HG03103 (cell line): ENCODE data around the gene ANKRD34B.
"Not testable (repeated sequence)": the region's sequence is repeated elsewhere in the genome, so short reads cannot be mapped to it uniquely, and the experiment has no call there.

Experiments
- ATAC-seq: cut with Tn5 transposase; IDR thresholded peaks from one replicate; pipeline ENCODE4 v1.9.1; 2021; ENCODE audit warnings: low read depth; ENCODE audit not compliant: unreplicated experiment

ANKRD34B gene

GRCh38 chr5:80569961-80570786 is at the start of gene ANKRD34B:
Gene ANKRD34B, minus strand, starts transcription at chr5:80570280. Its CDS starts 10,261 bp downstream, at chr5:80560019.
- ATAC-seq: no peak

- ATAC-seq: no peak
These were observed 49.0 kb upstream of the ANKRD34B start for GRCh38 chr5:80619086-80619485.

GRCh38 chr5:80618438-80618837 is 48.4 kb upstream of the ANKRD34B start:
- no peak for ATAC-seq

DNA sequence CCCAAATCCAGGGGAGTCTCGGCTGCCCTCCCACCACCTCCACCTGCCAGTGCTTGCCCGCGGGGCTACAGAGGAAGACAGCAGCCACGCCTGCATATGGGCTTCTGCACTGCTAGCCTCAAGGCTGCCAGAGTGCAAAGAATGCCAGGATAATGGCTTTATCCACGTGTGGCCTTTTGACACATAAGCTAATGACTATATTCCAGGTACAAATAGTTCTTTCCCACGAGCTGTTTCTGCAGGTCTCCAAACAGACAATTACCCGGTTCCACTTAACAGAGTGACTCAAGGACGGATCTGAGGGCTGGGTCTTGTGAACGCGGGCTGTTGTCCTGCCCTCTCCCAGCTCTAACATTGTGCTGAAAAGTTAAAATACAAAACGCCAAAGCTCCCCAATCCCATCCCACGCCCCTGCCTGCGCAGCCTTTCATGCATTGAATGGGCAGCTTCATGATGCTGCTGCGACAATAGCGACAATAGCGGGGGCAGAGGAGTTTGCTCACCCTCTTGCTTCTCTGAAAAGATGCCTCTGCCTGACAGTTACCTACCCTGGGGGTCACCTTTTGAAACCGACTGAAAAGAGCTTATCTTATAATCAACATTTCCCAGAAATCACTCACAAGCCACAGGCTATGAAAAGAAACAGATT is 45.3 kb upstream of the ANKRD34B start:
- no peak for ATAC-seq

GRCh38 chr5:80609692-80610091 is 39.6 kb upstream of the ANKRD34B start:
- no peak for ATAC-seq

GRCh38 chr5:80608731-80609130 is 38.7 kb upstream of the ANKRD34B start:
- no peak for ATAC-seq

DNA sequence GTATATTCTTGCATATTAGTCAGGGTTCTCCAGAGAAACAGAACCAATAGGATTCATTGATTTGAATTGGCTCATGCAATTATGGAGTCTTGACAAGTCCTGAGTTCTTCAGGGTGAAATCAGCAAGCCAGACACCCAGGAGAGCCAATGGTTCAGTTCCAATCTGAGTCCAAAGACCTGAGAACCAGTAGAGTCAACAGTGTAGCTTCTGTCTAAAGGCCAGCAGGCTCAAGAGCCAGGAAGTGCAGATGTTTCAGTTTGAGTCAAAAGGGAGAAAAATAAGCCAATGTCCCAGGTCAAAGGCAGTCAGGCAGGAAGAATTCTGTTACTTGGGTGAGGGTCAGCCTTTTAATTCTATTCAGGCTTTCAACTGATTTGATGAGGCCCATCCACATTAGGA is 37.8 kb upstream of the ANKRD34B start:
- peak; percentile 65 for ATAC-seq

- ATAC-seq: no peak
These were observed 37.3 kb upstream of the ANKRD34B start for GRCh38 chr5:80607343-80607742.

- no peak for ATAC-seq
These were observed 31.0 kb upstream of the ANKRD34B start for GRCh38 chr5:80600943-80601693.

DNA sequence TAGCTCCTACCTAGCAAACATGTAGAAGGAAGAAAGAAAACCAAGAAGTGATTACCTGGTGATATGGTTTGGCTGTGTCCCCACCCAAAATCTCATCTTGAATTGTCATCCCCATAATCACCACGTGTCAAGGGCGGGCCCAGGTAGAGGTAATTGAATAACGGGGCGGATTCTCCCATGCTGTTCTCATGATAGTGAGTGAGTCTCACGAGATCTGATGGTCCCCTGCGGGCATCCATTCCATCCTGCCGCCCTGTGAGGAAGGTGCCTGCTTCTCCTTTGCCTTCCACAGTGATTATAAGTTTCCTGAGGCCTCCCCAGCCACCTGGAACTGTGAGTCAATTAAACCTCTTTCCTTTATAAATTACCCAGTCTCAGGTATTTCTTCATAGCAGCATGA is 27.4 kb upstream of the ANKRD34B start:
- no peak for ATAC-seq

DNA sequence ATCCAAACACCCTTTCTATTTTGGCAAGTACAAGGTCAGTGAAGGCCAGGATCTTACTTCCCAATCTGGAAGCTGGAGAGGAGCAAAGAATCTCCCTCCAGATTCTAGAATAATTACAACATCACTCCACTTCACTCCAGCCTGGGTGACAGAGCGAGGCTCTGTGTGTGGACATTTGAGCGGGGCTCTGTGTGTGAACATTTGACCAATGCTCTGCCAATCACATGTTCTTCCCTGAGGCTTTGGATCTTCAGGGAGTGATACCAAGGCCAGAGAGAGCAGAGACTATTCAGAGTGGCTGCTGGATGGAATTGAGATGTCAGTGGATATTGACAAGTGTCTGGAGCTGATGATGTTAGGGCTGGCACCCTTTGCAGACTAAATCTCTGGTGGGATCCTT is 24.7 kb upstream of the ANKRD34B start:
- no peak for ATAC-seq

DNA sequence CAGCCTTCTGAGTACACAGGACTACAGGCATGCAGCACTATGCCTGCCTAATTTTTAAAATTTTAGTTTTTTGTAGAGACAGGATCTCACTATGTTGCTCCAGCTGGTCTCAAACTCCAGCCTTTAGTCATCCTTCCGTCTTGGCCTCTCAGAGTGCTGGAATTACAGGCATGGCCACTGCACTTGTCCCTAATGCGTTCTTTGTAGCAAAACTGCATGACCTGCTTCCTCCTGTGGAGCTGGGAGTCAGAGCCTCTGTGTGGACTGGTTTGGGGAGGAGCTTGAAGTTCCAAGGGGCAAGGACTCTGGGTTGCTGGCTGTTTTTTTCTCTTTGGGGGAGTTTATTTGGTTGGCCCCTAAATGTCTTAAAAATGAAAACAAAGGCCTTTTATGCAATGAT is 22.7 kb upstream of the ANKRD34B start:
- ATAC-seq: no peak

GRCh38 chr5:80592105-80592504 is 22.0 kb upstream of the ANKRD34B start:
- no peak for ATAC-seq

DNA sequence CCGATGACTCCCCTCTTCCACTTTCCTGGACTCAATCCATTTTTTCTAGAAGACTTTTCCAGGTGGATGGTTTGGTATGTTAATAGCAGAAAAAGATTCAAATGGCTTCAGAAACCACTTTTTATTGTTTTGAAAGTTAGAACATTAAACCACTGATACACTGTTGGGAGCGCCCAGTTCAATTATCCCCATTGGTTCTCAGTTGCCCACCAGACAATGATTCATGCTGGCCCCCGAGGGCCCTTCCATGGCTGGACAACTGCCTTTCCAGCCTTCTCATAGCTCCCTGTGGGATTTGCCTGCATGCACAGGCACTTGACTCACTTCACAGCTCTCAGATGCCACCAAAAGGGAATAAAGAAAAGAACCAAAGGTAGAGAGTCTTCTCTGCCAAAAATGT is 21.3 kb upstream of the ANKRD34B start:
- no peak for ATAC-seq

DNA sequence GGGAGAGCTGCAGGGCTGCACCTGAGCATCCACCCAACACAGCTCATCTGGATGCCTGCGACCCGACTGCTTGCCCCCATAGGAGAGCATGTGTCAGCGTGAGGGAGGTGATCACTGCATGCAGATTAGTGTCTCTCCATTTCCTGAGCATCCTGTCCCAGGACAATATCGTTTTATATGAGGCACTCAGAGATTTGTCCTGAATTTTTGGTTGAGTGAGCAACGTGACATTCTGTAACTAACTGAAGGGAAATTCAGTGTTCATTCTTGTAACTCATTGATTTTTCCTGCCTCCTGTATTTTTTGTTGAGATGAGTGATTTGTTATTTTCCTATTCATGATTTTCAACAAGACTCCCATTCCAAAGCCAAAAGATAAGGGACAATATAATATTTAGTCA is 20.7 kb upstream of the ANKRD34B start:
- ATAC-seq: no peak

DNA sequence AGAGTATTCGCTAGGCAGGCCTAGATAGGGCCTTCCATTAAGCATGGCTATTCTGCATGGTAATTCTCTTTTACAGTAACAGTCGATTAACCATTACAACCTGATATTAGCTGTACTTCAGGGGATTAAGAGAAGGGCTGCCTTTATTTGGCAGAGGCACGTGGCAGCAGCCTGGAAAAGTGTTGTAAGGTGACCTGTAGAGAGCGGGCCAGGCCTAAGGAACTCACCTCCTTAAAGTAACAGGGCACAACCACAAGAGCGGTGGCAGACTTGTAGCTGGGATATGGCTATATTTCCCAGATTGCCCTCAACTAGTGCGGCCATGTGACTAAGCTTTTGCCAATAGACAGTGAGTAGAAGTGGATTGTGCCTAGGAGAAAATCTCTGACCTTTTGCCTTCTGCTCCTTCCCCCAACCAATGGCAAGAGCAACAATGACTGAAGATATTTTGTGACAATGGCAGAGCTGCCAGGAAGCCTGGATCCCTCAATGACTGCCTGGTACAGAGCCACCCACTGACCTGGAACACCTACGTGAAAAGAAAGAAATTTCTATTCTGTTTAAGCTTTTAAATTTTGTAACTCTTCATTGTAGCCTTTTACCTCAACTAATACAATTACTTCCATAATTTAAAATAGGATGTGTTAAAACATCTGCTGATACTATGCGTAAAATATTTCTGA is 18.9 kb upstream of the ANKRD34B start:
- no peak for ATAC-seq

DNA sequence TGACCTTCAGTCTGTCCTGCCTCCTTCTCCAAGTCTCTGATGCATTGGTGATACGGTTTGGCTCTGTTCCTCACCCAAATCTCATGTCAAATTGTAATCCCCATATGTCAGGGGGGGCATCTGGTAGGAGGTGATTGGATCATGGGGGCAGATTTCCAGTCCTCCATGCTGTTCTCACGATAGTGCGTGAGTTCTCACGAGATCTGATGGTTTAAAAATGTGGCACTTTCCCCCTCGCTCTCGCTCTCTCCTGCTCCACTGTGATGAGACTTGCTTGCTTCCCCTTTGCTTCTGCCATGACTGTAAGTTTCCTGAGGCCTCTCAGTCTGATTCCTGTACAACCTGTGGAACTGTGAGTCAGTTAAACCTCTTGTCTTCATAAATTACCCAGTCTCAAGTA is 14.7 kb upstream of the ANKRD34B start:
- ATAC-seq: no peak

DNA sequence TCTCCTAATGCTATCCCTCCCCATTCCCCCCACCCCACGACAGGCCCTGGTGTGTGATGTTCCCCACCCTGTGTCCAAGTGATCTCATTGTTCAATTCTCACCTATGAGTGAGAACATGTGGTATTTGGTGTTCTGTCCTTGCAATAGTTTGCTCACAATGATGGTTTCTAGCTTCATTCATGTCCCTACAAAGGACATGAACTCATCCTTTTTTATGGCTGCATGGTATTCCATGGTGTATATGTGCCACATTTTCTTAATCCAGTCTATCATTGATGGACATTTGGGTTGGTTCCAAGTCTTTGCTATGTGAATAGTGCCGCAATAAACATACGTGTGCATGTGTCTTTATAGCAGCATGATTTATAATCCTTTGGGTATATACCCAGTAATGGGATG is 10.2 kb upstream of the ANKRD34B start:
- not testable (repeated sequence) for ATAC-seq

GRCh38 chr5:80579050-80579449 is 9.0 kb upstream of the ANKRD34B start:
- no peak for ATAC-seq

DNA sequence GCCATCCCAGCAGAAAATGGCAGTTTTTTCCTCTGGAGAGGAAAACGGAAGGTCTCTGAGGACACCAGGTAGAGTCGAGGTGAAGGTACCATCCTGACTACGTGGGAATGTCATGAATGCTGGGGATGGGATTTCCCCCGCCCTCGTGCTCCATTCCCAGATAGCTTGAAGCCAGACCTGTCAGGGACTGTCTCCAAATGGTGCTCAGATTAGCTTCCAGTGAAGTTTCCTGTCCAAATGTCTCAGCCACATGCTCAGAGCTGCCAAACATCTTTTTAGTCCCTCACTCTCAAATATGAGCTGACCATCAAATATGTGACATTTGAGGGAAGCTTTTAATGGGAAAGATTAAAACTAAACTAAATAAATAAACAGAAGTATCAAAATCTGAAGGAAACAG is 7.6 kb upstream of the ANKRD34B start:
- no peak for ATAC-seq

GRCh38 chr5:80576383-80576782 is 6.3 kb upstream of the ANKRD34B start:
- ATAC-seq: no peak
